Stimulated activated CD8-positive, alpha-beta memory T cell treated with anti-CD3 and anti-CD28 coated beads, Interleukin-7, amount 100 ng/mL, for 4 hours (primary cell): ENCODE measurements around the gene EEIG1.

Experiments
- DNase-seq, 2 donors: peaks; one replicate each; pipeline ENCODE4 v3.0.0-alpha.2; 2020; ENCODE audit warnings: low read depth in 2 of 2

Gene EEIG1

GRCh38 chr9:127941062-127941960 lies 39.5 kb downstream of the EEIG1 start:
- DNase-seq: no peak

GRCh38 chr9:127940593-127940992 lies 40.2 kb downstream of the EEIG1 start:
- no peak for DNase-seq

GRCh38 chr9:127938298-127938690 lies 42.5 kb downstream of the EEIG1 start:
- no peak for DNase-seq

- DNase-seq: peak; percentile 68 to 83
Measured at GRCh38 chr9:127937388-127938297, 43.1 kb downstream of the EEIG1 start, which contains the start of gene DPM2. Gene DPM2 (minus strand): TSS chr9:127937854. CDS start chr9:127937820, 34 bp downstream.

DNA sequence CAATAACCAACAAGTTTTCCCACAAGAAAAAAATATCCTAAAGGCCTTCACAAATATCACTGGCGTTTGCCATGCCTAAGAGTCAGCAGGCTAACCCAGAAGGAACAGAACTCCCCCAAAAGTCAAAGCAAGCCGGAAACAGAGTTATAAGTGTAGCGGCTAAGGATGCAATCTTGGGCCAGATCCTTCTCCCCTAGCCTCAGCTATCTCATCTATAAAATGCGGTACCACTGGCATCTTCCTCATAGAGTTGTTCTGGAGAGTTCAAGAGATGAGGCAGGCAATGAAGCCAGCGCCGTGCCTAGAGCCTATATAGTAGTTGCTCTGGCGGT lies 43.8 kb downstream of the EEIG1 start:
- DNase-seq: no peak

GRCh38 chr9:127936347-127936852 lies 44.4 kb downstream of the EEIG1 start:
- no peak for DNase-seq

GRCh38 chr9:127935765-127936221 lies 45.0 kb downstream of the EEIG1 start:
- DNase-seq: peak in 1 of 2 donors; percentile 27

DNA sequence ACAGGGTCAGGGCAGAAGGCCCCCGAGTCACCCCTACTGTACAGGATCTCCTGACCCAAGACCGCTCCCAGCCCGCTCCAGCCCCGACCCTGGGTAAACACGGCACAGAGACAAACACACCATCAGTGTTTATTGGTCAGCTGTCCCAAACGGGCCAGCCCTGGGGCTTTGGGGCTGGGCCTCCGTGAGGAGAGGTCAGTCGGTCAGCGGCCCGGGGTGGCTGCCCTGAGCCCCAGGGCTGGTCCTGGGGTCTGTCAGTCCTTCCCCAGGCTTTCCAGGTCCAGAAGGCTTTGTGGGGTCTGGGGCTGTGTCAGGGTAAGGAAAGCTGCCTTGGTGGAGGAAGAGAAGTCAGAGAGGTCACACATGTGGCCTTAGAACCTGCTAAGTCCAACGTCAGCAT lies 45.8 kb downstream of the EEIG1 start:
- DNase-seq: no peak

- no peak for DNase-seq
Measured at GRCh38 chr9:127934248-127934647, 46.5 kb downstream of the EEIG1 start.

GRCh38 chr9:127931092-127931881 lies 49.5 kb downstream of the EEIG1 start:
- DNase-seq: no peak
